ENCODE data around the gene APH1A. TPM values are rescaled to one million over a fixed set of nuclear protein-coding genes. Genes with fewer than 3 reads are reported as not detected.
A peak's percentile ranks its signal among the peaks of the same experiment; 100 is the strongest.

APH1A gene
- total and polyA plus RNA-seq, 2 of the 13 experiments (the other 11 are each of a cell fraction or from before 2014, with no cell fraction given), result 114 to 130 TPM

GRCh38 chr1:150257624-150258585, 10.9 kb downstream of the APH1A start, which contains the start of gene CA14 (continued):
- TF ChIP-seq TBX2 (CRISPR knock-in tag; IDR thresholded peaks at IDR 0.05; ENCODE audit: borderline replicate concordance) (peak; percentile 36; the same call in 1 of the 2 replicates), ZNF800 (CRISPR knock-in tag; IDR thresholded peaks at IDR 0.05) (no peak), ZMYM2 (CRISPR knock-in tag; IDR thresholded peaks at IDR 0.05) (no peak), ZNF121 (CRISPR knock-in tag; IDR thresholded peaks at IDR 0.05) (no peak), RAD21 (CRISPR knock-in tag; IDR thresholded peaks at IDR 0.05) (no peak), ZNF253 (CRISPR knock-in tag; IDR thresholded peaks at IDR 0.05; ENCODE audit: borderline replicate concordance) (no peak), ZFAT (CRISPR knock-in tag; conservative IDR thresholded peaks at IDR 0.05) (no peak), YEATS2 (CRISPR knock-in tag; IDR thresholded peaks at IDR 0.05; ENCODE audit: borderline replicate concordance) (no peak), RBAK (CRISPR knock-in tag; IDR thresholded peaks at IDR 0.05) (no peak), CEBPB (IDR thresholded peaks at IDR 0.05; ENCODE audit: borderline replicate concordance, low read depth, low read length) (no peak), ZFY (CRISPR knock-in tag; IDR thresholded peaks at IDR 0.05) (no peak), ESRRA (CRISPR knock-in tag; IDR thresholded peaks at IDR 0.05; ENCODE audit: low read depth) (0 out of 2 replicates have a peak, but pooled peaks have one; percentile 55), DPF2 (CRISPR knock-in tag; IDR thresholded peaks at IDR 0.05; ENCODE audit: borderline replicate concordance, low read depth) (no peak), SRSF4 (IDR thresholded peaks at IDR 0.05; ENCODE audit: low read depth, low read length, poor library complexity, severe bottlenecking) (no peak), PTBP1 (IDR thresholded peaks at IDR 0.05; ENCODE audit: low read depth, low read length, poor library complexity, severe bottlenecking) (no peak), ZBTB44 (CRISPR knock-in tag; IDR thresholded peaks at IDR 0.05) (no peak), BHLHE40 (IDR thresholded peaks at IDR 0.05; ENCODE audit: low read length) (no peak), FLYWCH1 (CRISPR knock-in tag; IDR thresholded peaks at IDR 0.05) (no peak), ZNF362 (CRISPR knock-in tag; IDR thresholded peaks at IDR 0.05; ENCODE audit: borderline replicate concordance) (peak; percentile 21; the same call in 1 of the 2 replicates), ZNF556 (CRISPR knock-in tag; IDR thresholded peaks at IDR 0.05; ENCODE audit: borderline replicate concordance) (no peak), PHF21A (CRISPR knock-in tag; IDR thresholded peaks at IDR 0.05) (peak; percentile 58; the same call in 1 of the 2 replicates), ZNF383 (CRISPR knock-in tag; IDR thresholded peaks at IDR 0.05; ENCODE audit: borderline replicate concordance) (no peak)

All from HepG2 (cell line).